ENCODE measurements around the gene MMADHC. TPM values are rescaled to one million over a fixed set of nuclear protein-coding genes. Genes with fewer than 3 reads are reported as not detected.
A peak's percentile ranks its signal among the peaks of the same experiment; 100 is the strongest.

MMADHC gene
- total RNA-seq, 1 donor from 2014 or later, result 69.6 TPM

GRCh38 chr2:149601141-149601796 is 13.7 kb upstream of the MMADHC start:
- H3K9me3 Mint-ChIP-seq, result peaks cover 7% of the 10 kb centered on the region
- peaks cover 9% of the 10 kb centered on the region for H3K27me3 Mint-ChIP-seq
- CTCF ChIA-PET, result interaction anchor here (0.7 kb wide), 1 partner anchor 1637 kb away, joined by 3 read pairs; no protein-coding TSS in a partner anchor
- H3K4me3 Mint-ChIP-seq, result no peak overlapping the region
- intact Hi-C loops (cut with micrococcal nuclease), result no loop called here
- no peak for ATAC-seq (ENCODE audit: low read depth)
- POLR2A ChIA-PET, result no interaction called here
- no peak for TF ChIP-seq CTCF (IDR thresholded peaks at IDR 0.05)
- no peaks in the 10 kb centered on the region for H3K36me3 Mint-ChIP-seq (ENCODE audit: low read depth)
- H3K4me1 Mint-ChIP-seq, result peaks cover 8% of the 10 kb centered on the region
- DNase-seq, result no peak
- H3K27ac Mint-ChIP-seq, result no peak overlapping the region

- ATAC-seq (ENCODE audit: low read depth), result peak; percentile 94
- Mint-ChIP-seq H3K27ac (no peak overlapping the region), H3K36me3 (ENCODE audit: low read depth) (no peaks in the 10 kb centered on the region), H3K9me3 (peaks cover 7% of the 10 kb centered on the region), H3K27me3 (peaks cover 5% of the 10 kb centered on the region), H3K4me1 (peaks cover 8% of the 10 kb centered on the region), H3K4me3 (peak overlapping the region; percentile 3)
- intact Hi-C loops (cut with micrococcal nuclease), result loop anchor here (1.0 to 5.0 kb wide), 5 partner anchors 891 to 1839 kb away; no protein-coding TSS in a partner anchor
- peak; percentile 55 for TF ChIP-seq CTCF (IDR thresholded peaks at IDR 0.05)
- CTCF ChIA-PET, result interaction anchor here (1.1 to 5.7 kb wide), 4 partner anchors 9 to 1645 kb away, joined by 3 to 52 read pairs (median 14); no protein-coding TSS in a partner anchor
- no peak for DNase-seq
- POLR2A ChIA-PET, result interaction anchor here (1.6 kb wide), 1 partner anchor 11 kb away, joined by 7 read pairs; the partner anchor contains the start of gene MMADHC
These were observed 10.2 kb upstream of the MMADHC start for GRCh38 chr2:149597668-149598326.

GRCh38 chr2:149597050-149597667 is 9.6 kb upstream of the MMADHC start:
- ChIA-PET POLR2A (no interaction called here), CTCF (interaction anchor here (1.6 to 5.7 kb wide), 3 partner anchors 1455 to 1645 kb away, joined by 3 to 52 read pairs (median 25); no protein-coding TSS in a partner anchor)
- H3K27me3 Mint-ChIP-seq, result peaks cover 5% of the 10 kb centered on the region
- H3K4me1 Mint-ChIP-seq, result peaks cover 8% of the 10 kb centered on the region
- no peak overlapping the region for H3K27ac Mint-ChIP-seq
- no peak for TF ChIP-seq CTCF (IDR thresholded peaks at IDR 0.05)
- ATAC-seq (ENCODE audit: low read depth) (no peak), DNase-seq (no peak)
- intact Hi-C loops (cut with micrococcal nuclease), result loop anchor here (1.0 to 5.0 kb wide), 4 partner anchors 892 to 1641 kb away; no protein-coding TSS in a partner anchor
- no peaks in the 10 kb centered on the region for H3K36me3 Mint-ChIP-seq (ENCODE audit: low read depth)
- peaks cover 7% of the 10 kb centered on the region for H3K9me3 Mint-ChIP-seq
- H3K4me3 Mint-ChIP-seq, result peak overlapping the region; percentile 3

- DNase-seq (no peak), ATAC-seq (ENCODE audit: low read depth) (no peak)
- peaks cover 5% of the 10 kb centered on the region for H3K9me3 Mint-ChIP-seq
- POLR2A ChIA-PET, result no interaction called here
- intact Hi-C loops (cut with micrococcal nuclease), result loop anchor here (2.0 to 5.0 kb wide), 2 partner anchors 892 to 1016 kb away; no protein-coding TSS in a partner anchor
- no peaks in the 10 kb centered on the region for H3K36me3 Mint-ChIP-seq (ENCODE audit: low read depth)
- CTCF ChIA-PET, result interaction anchor here (1.6 to 5.7 kb wide), 3 partner anchors 1455 to 1646 kb away, joined by 3 to 52 read pairs (median 25); no protein-coding TSS in a partner anchor
- peaks cover 8% of the 10 kb centered on the region for H3K4me1 Mint-ChIP-seq
- H3K27ac Mint-ChIP-seq, result no peak overlapping the region
- H3K27me3 Mint-ChIP-seq, result peaks cover 5% of the 10 kb centered on the region
- no peak overlapping the region for H3K4me3 Mint-ChIP-seq
- TF ChIP-seq CTCF (IDR thresholded peaks at IDR 0.05), result no peak
These were observed 8.9 kb upstream of the MMADHC start for GRCh38 chr2:149596471-149596870.
